GM23248 (cell line): ENCODE data around the gene LRBA.

Source experiments
- EZH2 ChIP-seq: fragments of 200-600 bp; sonication (generic); IDR thresholded peaks from 2 replicates; pipeline ENCODE4 v1.6.1; 2018; ENCODE audit warnings: antibody characterized with exemption, mild to moderate bottlenecking; ENCODE audit not compliant: insufficient read depth, poor library complexity, severe bottlenecking
- EZH2phosphoT487 ChIP-seq: fragments of 200-600 bp; sonication (generic); IDR thresholded peaks from 2 replicates; pipeline ENCODE4 v1.6.1; 2018; ENCODE audit warnings: antibody characterized with exemption, moderate library complexity, mild to moderate bottlenecking, low read depth; ENCODE audit not compliant: insufficient read depth

GRCh38 chr4:150348079-150348478, 667.0 kb downstream of the LRBA start:
- no peak for TF ChIP-seq EZH2
- no peak for TF ChIP-seq EZH2phosphoT487
